Tibial nerve (tissue), 4 donors: Measurements from ENCODE around the gene USP36.

Experiments used
- CTCF ChIP-seq, 5 experiments: fragments of 200-600 bp in 3 of 5; fragments of 450-650 bp in 2 of 5; sonication (generic) in 3 of 5; IDR thresholded peaks; one replicate each; pipeline ENCODE4 v1.5.1; 2016 to 2019; ENCODE audit warnings: antibody characterized with exemption in 5 of 5, mild to moderate bottlenecking in 3 of 5, moderate library complexity in 2 of 5
- EP300 ChIP-seq, 2 donors: sonication (generic); formaldehyde crosslinking; IDR thresholded peaks; one replicate each; pipeline ENCODE4 v1.6.1; 2017; ENCODE audit warnings: antibody characterized with exemption in 2 of 2, mild to moderate bottlenecking in 1 of 2
- POLR2A ChIP-seq, 2 donors: fragments of 450-650 bp; IDR thresholded peaks; one replicate each; pipeline ENCODE4 v1.6.1; 2017; ENCODE audit warnings: antibody characterized with exemption in 2 of 2, mild to moderate bottlenecking in 2 of 2, moderate library complexity in 2 of 2

GRCh38 chr17:78808163-78808562 lies 32.5 kb downstream of the USP36 start:
- TF ChIP-seq EP300 (IDR thresholded peaks at IDR 0.05) (no peak), POLR2A (IDR thresholded peaks at IDR 0.05) (no peak), CTCF (IDR thresholded peaks at IDR 0.05) (no peak)
